Astrocyte of the cerebellum (primary cell): Measurements from ENCODE around the gene CIC.
A peak's percentile ranks its signal among the peaks of the same experiment; 100 is the strongest.

ENCODE experiments used
- DNase-seq: peaks from one replicate; pipeline ENCODE4 v3.0.0-alpha.2; 2011; ENCODE audit warnings: low read depth
- H3K4me3 ChIP-seq: 2 replicates; pipeline ENCODE4 v1.5.1; 2011; ENCODE audit warnings: mild to moderate bottlenecking, low read depth, low read length, moderate library complexity
- CTCF ChIP-seq: IDR thresholded peaks from 2 replicates; pipeline ENCODE4 v1.5.1; 2012; ENCODE audit warnings: low read length, low read depth, moderate library complexity, mild to moderate bottlenecking; ENCODE audit errors: missing control alignments
- in situ Hi-C: cut with HindIII; loops from 2 replicates; pipeline ENCODE4 v1.10.0; 2017; ENCODE audit warnings: low sequenced_read_pairs

The CIC gene

GRCh38 chr19:42246922-42247639 lies 22.0 kb upstream of the CIC start:
- no peak for TF ChIP-seq CTCF
- H3K4me3 ChIP-seq = no peak overlapping the region
- in situ Hi-C loops = no loop called here
- DNase-seq = no peak

GRCh38 chr19:42247640-42248199 lies 21.3 kb upstream of the CIC start:
- no peak for TF ChIP-seq CTCF
- DNase-seq = no peak
- no peak overlapping the region for H3K4me3 ChIP-seq
- in situ Hi-C loops = no loop called here

GRCh38 chr19:42248270-42249148 lies 20.5 kb upstream of the CIC start:
- in situ Hi-C loops = no loop called here
- H3K4me3 ChIP-seq = no peak overlapping the region
- no peak for TF ChIP-seq CTCF
- no peak for DNase-seq

GRCh38 chr19:42249149-42249750 lies 19.8 kb upstream of the CIC start:
- no peak for DNase-seq
- TF ChIP-seq CTCF = no peak
- no peak overlapping the region for H3K4me3 ChIP-seq
- in situ Hi-C loops = no loop called here

- no peak overlapping the region for H3K4me3 ChIP-seq
- TF ChIP-seq CTCF = no peak
- no peak for DNase-seq
- in situ Hi-C loops = no loop called here
These were observed 19.3 kb upstream of the CIC start for GRCh38 chr19:42249769-42250168.

- TF ChIP-seq CTCF = no peak
- in situ Hi-C loops = no loop called here
- no peak for DNase-seq
- H3K4me3 ChIP-seq = peak overlapping the region; percentile 21
These were observed 18.8 kb upstream of the CIC start for GRCh38 chr19:42250183-42250665.
